Measurements from ENCODE around the gene TMEM17.

Gene TMEM17

DNA sequence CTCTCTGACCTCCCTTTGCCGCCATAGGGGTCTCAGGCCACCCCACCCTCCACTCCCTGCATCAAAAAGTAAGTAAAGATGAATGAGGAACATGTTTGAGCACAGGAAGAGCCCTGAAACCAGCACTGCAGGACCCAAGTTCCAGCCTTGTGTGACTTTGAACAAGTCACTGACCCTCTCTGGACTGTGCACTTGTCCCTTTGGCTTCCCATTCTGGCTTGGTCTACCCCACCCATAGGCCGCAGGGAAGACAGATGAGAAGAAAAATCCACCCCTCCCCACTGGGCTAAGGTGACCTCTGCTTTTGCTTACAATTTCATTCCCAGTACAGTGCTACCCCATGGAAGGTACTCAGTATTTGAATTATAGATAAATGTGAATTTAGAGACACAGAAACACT lies 43.8 kb downstream of the TMEM17 start:
- no peaks in the 10 kb centered on the region for H3K9me2 ChIP-seq (ENCODE audit: low read depth, low read length)
- H3K36me3 ChIP-seq (ENCODE audit: insufficient read depth, low read length): no peaks in the 10 kb centered on the region
- TF ChIP-seq, protein P1, sequence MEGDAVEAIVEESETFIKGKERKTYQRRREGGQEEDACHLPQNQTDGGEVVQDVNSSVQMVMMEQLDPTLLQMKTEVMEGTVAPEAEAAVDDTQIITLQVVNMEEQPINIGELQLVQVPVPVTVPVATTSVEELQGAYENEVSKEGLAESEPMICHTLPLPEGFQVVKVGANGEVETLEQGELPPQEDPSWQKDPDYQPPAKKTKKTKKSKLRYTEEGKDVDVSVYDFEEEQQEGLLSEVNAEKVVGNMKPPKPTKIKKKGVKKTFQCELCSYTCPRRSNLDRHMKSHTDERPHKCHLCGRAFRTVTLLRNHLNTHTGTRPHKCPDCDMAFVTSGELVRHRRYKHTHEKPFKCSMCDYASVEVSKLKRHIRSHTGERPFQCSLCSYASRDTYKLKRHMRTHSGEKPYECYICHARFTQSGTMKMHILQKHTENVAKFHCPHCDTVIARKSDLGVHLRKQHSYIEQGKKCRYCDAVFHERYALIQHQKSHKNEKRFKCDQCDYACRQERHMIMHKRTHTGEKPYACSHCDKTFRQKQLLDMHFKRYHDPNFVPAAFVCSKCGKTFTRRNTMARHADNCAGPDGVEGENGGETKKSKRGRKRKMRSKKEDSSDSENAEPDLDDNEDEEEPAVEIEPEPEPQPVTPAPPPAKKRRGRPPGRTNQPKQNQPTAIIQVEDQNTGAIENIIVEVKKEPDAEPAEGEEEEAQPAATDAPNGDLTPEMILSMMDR (IDR thresholded peaks at IDR 0.05; ENCODE audit: low read length): no peak
- TF ChIP-seq EZH2 (IDR thresholded peaks at IDR 0.05; ENCODE audit: borderline replicate concordance, low read length): no peak
- no peaks in the 10 kb centered on the region for H3K79me2 ChIP-seq (ENCODE audit: insufficient read depth, low read length)
- H3K27me3 ChIP-seq (ENCODE audit: insufficient read depth, low read length): no peaks in the 10 kb centered on the region
- no peaks in the 10 kb centered on the region for H3K9me3 ChIP-seq (ENCODE audit: low read length)
- no peak overlapping the region for H3K4me3 ChIP-seq (ENCODE audit: low read depth, low read length, poor library complexity, severe bottlenecking)
- no peak overlapping the region for H3K4me2 ChIP-seq (ENCODE audit: low read length)
- no peaks in the 10 kb centered on the region for H3F3A ChIP-seq (ENCODE audit: insufficient read depth, low read length)
- no peaks in the 10 kb centered on the region for H4K20me1 ChIP-seq (ENCODE audit: insufficient read depth, low read length)
- H3K9ac ChIP-seq (ENCODE audit: low read length): no peak overlapping the region
- H3K27ac ChIP-seq (ENCODE audit: low read depth, low read length, poor library complexity, severe bottlenecking): no peak overlapping the region
- H2AFZ ChIP-seq (ENCODE audit: low read length): no peak overlapping the region
- H3K4me1 ChIP-seq (ENCODE audit: insufficient read depth, low read length, severe bottlenecking): peaks cover 2% of the 10 kb centered on the region

DNA sequence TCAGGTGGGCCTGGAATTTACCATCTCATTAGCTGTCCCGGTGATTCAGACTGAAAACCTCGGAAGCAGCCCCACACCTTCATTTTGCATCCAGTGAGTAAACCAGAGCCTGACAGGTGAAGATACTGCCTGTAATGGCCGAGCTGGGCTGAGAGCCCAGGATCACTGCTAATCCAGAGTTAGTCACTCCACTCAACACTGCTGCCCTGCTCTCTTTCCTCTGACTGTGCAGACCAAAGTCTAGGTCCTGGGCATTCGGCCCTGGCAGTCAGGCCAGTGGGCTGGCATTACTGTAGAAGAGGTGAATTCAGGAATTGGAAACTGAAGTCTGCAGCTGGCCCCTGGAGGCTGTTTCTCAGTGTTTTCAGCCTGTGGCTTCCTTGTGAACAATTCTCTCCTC lies 44.3 kb downstream of the TMEM17 start:
- Histone ChIP-seq H3K27me3 (ENCODE audit: insufficient read depth, low read length) (no peaks in the 10 kb centered on the region), H3K4me1 (ENCODE audit: insufficient read depth, low read length, severe bottlenecking) (peaks cover 7% of the 10 kb centered on the region), H2AFZ (ENCODE audit: low read length) (no peak overlapping the region), H3F3A (ENCODE audit: insufficient read depth, low read length) (no peaks in the 10 kb centered on the region), H3K27ac (ENCODE audit: low read depth, low read length, poor library complexity, severe bottlenecking) (no peak overlapping the region), H4K20me1 (ENCODE audit: insufficient read depth, low read length) (no peaks in the 10 kb centered on the region), H3K9me3 (ENCODE audit: low read length) (no peaks in the 10 kb centered on the region), H3K79me2 (ENCODE audit: insufficient read depth, low read length) (no peaks in the 10 kb centered on the region), H3K4me2 (ENCODE audit: low read length) (no peak overlapping the region), H3K4me3 (ENCODE audit: low read depth, low read length, poor library complexity, severe bottlenecking) (no peak overlapping the region), H3K36me3 (ENCODE audit: insufficient read depth, low read length) (no peaks in the 10 kb centered on the region), H3K9ac (ENCODE audit: low read length) (no peak overlapping the region), H3K9me2 (ENCODE audit: low read depth, low read length) (no peaks in the 10 kb centered on the region)
- TF ChIP-seq, protein P1 (IDR thresholded peaks at IDR 0.05; ENCODE audit: low read length): no peak
- TF ChIP-seq EZH2 (IDR thresholded peaks at IDR 0.05; ENCODE audit: borderline replicate concordance, low read length): no peak

DNA sequence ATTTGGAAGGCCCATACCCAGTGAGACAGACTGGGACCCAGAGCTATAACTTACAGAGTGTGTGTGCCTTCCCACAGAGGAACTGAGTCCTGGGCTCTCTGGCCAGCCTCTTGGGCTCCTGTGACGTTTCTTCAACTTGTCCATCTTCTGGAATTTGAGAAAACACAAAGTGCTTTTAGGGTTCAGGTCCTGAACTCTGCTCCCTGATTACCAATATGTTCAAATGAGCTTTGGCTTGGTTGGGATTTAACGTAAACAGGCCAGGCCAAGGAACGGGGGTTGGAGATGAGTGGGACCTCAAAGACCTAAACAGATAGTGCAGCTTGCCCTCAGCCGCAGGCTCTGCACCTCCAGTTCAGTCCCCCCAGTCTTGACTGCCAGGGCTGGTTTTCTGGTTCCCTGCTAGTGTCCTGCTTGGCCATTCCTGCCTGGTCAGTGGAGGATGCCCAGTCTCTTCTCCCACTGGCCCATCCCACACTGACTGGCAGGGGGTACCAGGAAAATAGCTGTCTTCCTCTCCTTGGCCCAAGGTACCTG lies 44.9 kb downstream of the TMEM17 start:
- Histone ChIP-seq H3F3A (ENCODE audit: insufficient read depth, low read length) (no peaks in the 10 kb centered on the region), H2AFZ (ENCODE audit: low read length) (no peak overlapping the region), H3K36me3 (ENCODE audit: insufficient read depth, low read length) (no peaks in the 10 kb centered on the region), H3K79me2 (ENCODE audit: insufficient read depth, low read length) (no peaks in the 10 kb centered on the region), H3K9ac (ENCODE audit: low read length) (no peak overlapping the region), H3K27me3 (ENCODE audit: insufficient read depth, low read length) (no peaks in the 10 kb centered on the region), H3K9me2 (ENCODE audit: low read depth, low read length) (no peaks in the 10 kb centered on the region), H3K4me3 (ENCODE audit: low read depth, low read length, poor library complexity, severe bottlenecking) (no peak overlapping the region), H3K4me1 (ENCODE audit: insufficient read depth, low read length, severe bottlenecking) (peaks cover 10% of the 10 kb centered on the region), H3K4me2 (ENCODE audit: low read length) (no peak overlapping the region), H4K20me1 (ENCODE audit: insufficient read depth, low read length) (no peaks in the 10 kb centered on the region), H3K27ac (ENCODE audit: low read depth, low read length, poor library complexity, severe bottlenecking) (no peak overlapping the region), H3K9me3 (ENCODE audit: low read length) (no peaks in the 10 kb centered on the region)
- TF ChIP-seq, protein P1 (IDR thresholded peaks at IDR 0.05; ENCODE audit: low read length): no peak
- no peak for TF ChIP-seq EZH2 (IDR thresholded peaks at IDR 0.05; ENCODE audit: borderline replicate concordance, low read length)
